Calu3 (cell line): ENCODE measurements around the gene COL6A3. TPM values are rescaled to one million over a fixed set of nuclear protein-coding genes. Genes with fewer than 3 reads are reported as not detected.

Experiments used
- BruUV-seq: library from RNA; stranded (reverse); fragments of 400-500 nt; replicated peaks from 2 replicates; lab custom pipeline; 2021; lab: Mats Ljungman, UMichigan
- CTCF ChIA-PET: fragments of 300-600 bp; sonication (Branson Sonifier 250); formaldehyde crosslinking; loops from one replicate; lab custom pipeline; 2022; ENCODE audit warnings: antibody characterized with exemption; lab: Charles Lee
- DNase-seq: peaks from one replicate; pipeline ENCODE4 v3.0.0; 2022
- H3K27ac Mint-ChIP-seq: one replicate; pipeline ENCODE4 v1.8.0; 2022; ENCODE audit warnings: mixed read lengths; ENCODE audit not compliant: unreplicated experiment
- H3K27me3 Mint-ChIP-seq: one replicate; pipeline ENCODE4 v1.8.0; 2022; ENCODE audit warnings: mixed read lengths; ENCODE audit not compliant: unreplicated experiment
- H3K36me3 Mint-ChIP-seq: one replicate; pipeline ENCODE4 v1.8.0; 2022; ENCODE audit warnings: mild to moderate bottlenecking, moderate library complexity, mixed read lengths; ENCODE audit not compliant: insufficient read depth, unreplicated experiment
- H3K4me1 Mint-ChIP-seq: one replicate; pipeline ENCODE4 v1.8.0; 2022; ENCODE audit warnings: mild to moderate bottlenecking, low read depth, mixed read lengths; ENCODE audit not compliant: unreplicated experiment
- H3K4me3 Mint-ChIP-seq: one replicate; pipeline ENCODE4 v1.8.0; 2022; ENCODE audit warnings: mild to moderate bottlenecking, low read depth, moderate library complexity, mixed read lengths; ENCODE audit not compliant: unreplicated experiment
- H3K9me3 Mint-ChIP-seq: one replicate; pipeline ENCODE4 v1.8.0; 2022; ENCODE audit warnings: low read depth, mixed read lengths; ENCODE audit not compliant: unreplicated experiment
- CTCF ChIP-seq: fragments of 200-600 bp; IDR thresholded peaks from one replicate; pipeline ENCODE4 v1.8.0; 2022; ENCODE audit warnings: antibody characterized with exemption; ENCODE audit not compliant: unreplicated experiment
- intact Hi-C: fragments of 100-400 bp; cut with micrococcal nuclease; formaldehyde crosslinking; loops from one replicate; pipeline ENCODE4 v1.10.0; 2022; ENCODE audit not compliant: unreplicated experiment
- total RNA-seq: library from RNA; stranded (reverse); gene quantifications from 2 replicates; pipeline ENCODE4 v1.2.3, GENCODE V29; 2022

The COL6A3 gene
- total RNA-seq, 1 experiment from 2014 or later: 0.07 TPM

DNA sequence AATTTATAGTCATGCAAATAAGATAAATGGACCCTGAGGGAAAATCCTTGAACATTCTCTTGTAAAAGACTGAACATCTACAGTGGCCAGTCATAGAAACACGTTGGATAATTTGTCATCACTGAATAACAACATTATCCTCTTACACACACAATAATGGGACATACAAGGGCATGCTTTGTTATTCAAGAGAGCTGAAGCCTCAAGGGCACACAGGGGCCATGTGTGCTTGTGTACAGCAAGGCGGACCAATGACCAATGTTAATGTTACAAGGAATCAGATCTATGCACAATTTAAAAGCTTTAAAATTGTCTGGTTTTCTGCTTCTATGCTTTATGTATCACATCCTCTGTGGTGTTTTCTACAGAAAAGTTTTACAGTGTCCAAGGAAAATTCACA lies 23.7 kb downstream of the COL6A3 start:
- no TSS peak for BruUV-seq
- Mint-ChIP-seq H3K27ac (no peak overlapping the region), H3K36me3 (no peaks in the 10 kb centered on the region), H3K9me3 (no peaks in the 10 kb centered on the region), H3K4me3 (no peak overlapping the region), H3K27me3 (peaks cover 63% of the 10 kb centered on the region), H3K4me1 (no peaks in the 10 kb centered on the region)
- DNase-seq: no peak
- TF ChIP-seq CTCF: no peak
- CTCF ChIA-PET: no interaction called here
- intact Hi-C loops: no loop called here

DNA sequence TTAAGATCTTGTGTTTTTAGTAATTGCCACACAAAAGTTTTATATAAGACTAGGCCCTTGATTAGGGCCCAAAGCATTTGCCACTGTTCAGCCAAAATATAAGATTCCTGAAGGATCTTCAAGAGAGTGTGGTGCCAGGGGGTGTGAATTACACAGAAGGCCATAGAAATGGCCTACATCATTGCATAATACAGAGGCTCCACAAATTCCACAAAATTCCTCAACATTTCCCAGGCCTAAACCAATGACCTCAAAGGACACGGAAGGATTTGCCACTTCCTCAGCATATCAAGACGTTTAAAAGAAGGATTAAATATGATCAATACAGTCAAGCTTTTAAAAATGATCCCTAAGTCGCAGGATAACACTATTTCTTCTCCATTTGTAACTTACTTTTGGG lies 24.1 kb downstream of the COL6A3 start:
- H3K4me1 Mint-ChIP-seq: no peaks in the 10 kb centered on the region
- H3K4me3 Mint-ChIP-seq: no peak overlapping the region
- no peaks in the 10 kb centered on the region for H3K36me3 Mint-ChIP-seq
- no peak for TF ChIP-seq CTCF
- peaks cover 65% of the 10 kb centered on the region for H3K27me3 Mint-ChIP-seq
- no peaks in the 10 kb centered on the region for H3K9me3 Mint-ChIP-seq
- H3K27ac Mint-ChIP-seq: no peak overlapping the region
- BruUV-seq: no TSS peak
- intact Hi-C loops: no loop called here
- DNase-seq: no peak
- CTCF ChIA-PET: interaction anchor here (0.6 kb wide), 1 partner anchor 17 kb away, joined by 3 read pairs; no protein-coding TSS in a partner anchor

GRCh38 chr2:237388036-237388435 lies 25.9 kb downstream of the COL6A3 start:
- H3K27me3 Mint-ChIP-seq: peaks cover 67% of the 10 kb centered on the region
- no peak for TF ChIP-seq CTCF
- no peaks in the 10 kb centered on the region for H3K4me1 Mint-ChIP-seq
- H3K9me3 Mint-ChIP-seq: no peaks in the 10 kb centered on the region
- no TSS peak for BruUV-seq
- intact Hi-C loops: no loop called here
- DNase-seq: no peak
- CTCF ChIA-PET: no interaction called here
- H3K27ac Mint-ChIP-seq: no peak overlapping the region
- H3K4me3 Mint-ChIP-seq: no peak overlapping the region
- H3K36me3 Mint-ChIP-seq: no peaks in the 10 kb centered on the region

GRCh38 chr2:237384672-237385020 lies 29.3 kb downstream of the COL6A3 start:
- Mint-ChIP-seq H3K36me3 (no peaks in the 10 kb centered on the region), H3K4me1 (no peaks in the 10 kb centered on the region), H3K4me3 (no peak overlapping the region), H3K9me3 (no peaks in the 10 kb centered on the region), H3K27me3 (peaks cover 77% of the 10 kb centered on the region), H3K27ac (no peak overlapping the region)
- no TSS peak for BruUV-seq
- intact Hi-C loops: no loop called here
- DNase-seq: no peak
- no peak for TF ChIP-seq CTCF
- CTCF ChIA-PET: no interaction called here
